Measurements from ENCODE around the gene DERL3.

Gene DERL3

DNA sequence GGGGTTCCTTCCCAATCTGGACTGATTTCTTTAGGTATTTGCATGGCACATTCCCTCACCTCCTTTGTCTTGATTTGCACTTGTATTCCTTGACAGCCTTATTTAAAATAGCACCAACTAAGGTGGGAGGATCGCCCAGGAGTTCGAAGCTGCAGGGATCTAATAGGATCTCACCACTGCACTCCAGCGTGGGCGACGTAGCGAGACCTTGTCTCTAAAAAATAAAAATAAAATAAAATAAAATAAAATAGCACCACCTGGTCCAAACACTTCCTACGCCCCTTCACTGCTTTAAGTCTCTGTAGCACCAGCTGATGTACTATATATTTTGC, 19.6 kb upstream of the DERL3 start:
- peak overlapping the region; percentile 84; the same call in 1 of the 2 replicates for H3K27ac ChIP-seq
- TF ChIP-seq, protein P1, sequence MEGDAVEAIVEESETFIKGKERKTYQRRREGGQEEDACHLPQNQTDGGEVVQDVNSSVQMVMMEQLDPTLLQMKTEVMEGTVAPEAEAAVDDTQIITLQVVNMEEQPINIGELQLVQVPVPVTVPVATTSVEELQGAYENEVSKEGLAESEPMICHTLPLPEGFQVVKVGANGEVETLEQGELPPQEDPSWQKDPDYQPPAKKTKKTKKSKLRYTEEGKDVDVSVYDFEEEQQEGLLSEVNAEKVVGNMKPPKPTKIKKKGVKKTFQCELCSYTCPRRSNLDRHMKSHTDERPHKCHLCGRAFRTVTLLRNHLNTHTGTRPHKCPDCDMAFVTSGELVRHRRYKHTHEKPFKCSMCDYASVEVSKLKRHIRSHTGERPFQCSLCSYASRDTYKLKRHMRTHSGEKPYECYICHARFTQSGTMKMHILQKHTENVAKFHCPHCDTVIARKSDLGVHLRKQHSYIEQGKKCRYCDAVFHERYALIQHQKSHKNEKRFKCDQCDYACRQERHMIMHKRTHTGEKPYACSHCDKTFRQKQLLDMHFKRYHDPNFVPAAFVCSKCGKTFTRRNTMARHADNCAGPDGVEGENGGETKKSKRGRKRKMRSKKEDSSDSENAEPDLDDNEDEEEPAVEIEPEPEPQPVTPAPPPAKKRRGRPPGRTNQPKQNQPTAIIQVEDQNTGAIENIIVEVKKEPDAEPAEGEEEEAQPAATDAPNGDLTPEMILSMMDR (conservative IDR thresholded peaks at IDR 0.05; ENCODE audit: low read depth, low read length) = no peak

DNA sequence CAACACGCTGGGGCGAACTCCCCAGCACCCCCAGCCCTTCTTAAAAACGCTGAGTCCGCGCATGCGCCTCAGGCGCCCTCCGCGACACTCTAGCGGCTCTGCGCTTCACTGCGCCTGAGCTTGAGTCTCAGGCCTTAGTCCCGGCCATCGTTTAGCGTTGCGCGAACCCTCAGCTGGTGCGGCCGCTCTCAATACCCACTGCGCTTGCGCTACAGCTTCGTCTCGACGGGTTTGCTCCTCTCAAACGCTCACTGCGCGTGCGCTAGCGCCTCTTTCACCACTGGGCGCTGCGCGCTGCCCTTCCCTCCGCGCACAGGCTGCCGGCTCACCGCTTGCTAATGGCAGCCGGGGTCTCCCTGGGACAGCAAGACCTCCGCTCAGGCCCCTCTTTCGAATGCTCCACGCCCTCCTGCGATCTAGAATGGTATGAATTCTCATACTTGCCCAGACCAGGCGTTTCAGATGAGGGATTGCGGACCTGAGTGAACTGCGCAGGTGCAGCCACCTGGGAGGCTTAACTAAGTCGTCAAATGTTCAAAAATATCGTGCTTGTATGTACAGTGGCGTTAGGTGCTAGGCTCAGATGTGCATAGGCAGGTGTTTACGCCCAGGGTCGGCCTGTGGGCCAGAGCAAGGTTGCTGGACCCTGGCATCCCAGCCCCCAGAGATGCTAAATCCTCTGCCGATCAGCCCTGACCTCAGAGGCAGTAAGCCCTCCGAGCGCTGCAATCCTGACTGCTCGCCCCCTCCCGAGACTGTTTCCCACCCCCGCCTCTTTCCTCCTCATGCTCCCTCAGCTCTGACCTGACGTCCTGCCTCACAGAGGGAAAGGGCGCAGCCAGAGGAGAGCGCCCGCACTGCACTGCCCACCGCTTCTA, 19.0 kb upstream of the DERL3 start, which contains the start of gene SLC2A11:
TSS of gene SLC2A11 (plus strand) at position 270 of the 878 bp plus-strand sequence. CDS start at position 395, 125 bp downstream.
- peak within 1 kb of the TSS; percentile 79 for H2AFZ ChIP-seq (ENCODE audit: low read depth)
- no peak within 1 kb of the TSS for H3K4me3 ChIP-seq (IDR thresholded peaks at IDR 0.05; ENCODE audit: insufficient read depth, low read depth, low read length)
- H3K27ac ChIP-seq = peak within 1 kb of the TSS; percentile 84
- H3K4me1 ChIP-seq (ENCODE audit: low read depth, poor library complexity, severe bottlenecking) = peaks cover 19% of the 10 kb centered on the region
- no peaks in the 10 kb centered on the region for H3K36me3 ChIP-seq (ENCODE audit: insufficient read depth)
- no peaks in the 10 kb centered on the region for H3K27me3 ChIP-seq (ENCODE audit: insufficient read depth, low read depth)
- peak within 1 kb of the TSS; percentile 69 for H3K9ac ChIP-seq
- H4K20me1 ChIP-seq (ENCODE audit: insufficient read depth) = no peaks in the 10 kb centered on the region
- peak within 1 kb of the TSS; percentile 91 for H3K4me2 ChIP-seq
- no peaks in the 10 kb centered on the region; the same call in 1 of the 2 replicates for H3K79me2 ChIP-seq (ENCODE audit: insufficient read depth, low read depth)
- TF ChIP-seq, protein P1 (conservative IDR thresholded peaks at IDR 0.05; ENCODE audit: low read depth, low read length) = 0 out of 2 replicates have a peak, but pooled peaks have one; percentile 14

More for the DNA sequence above, 19.6 kb upstream of the DERL3 start:
- Histone ChIP-seq H3K4me3 (IDR thresholded peaks at IDR 0.05; ENCODE audit: insufficient read depth, low read depth, low read length) (no peak overlapping the region), H4K20me1 (ENCODE audit: insufficient read depth) (no peaks in the 10 kb centered on the region), H3K27me3 (ENCODE audit: insufficient read depth, low read depth) (no peaks in the 10 kb centered on the region), H3K9ac (peak overlapping the region; percentile 55; the same call in 1 of the 2 replicates), H3K4me2 (peak overlapping the region; percentile 67), H3K36me3 (ENCODE audit: insufficient read depth) (no peaks in the 10 kb centered on the region), H3K4me1 (ENCODE audit: low read depth, poor library complexity, severe bottlenecking) (peaks cover 19% of the 10 kb centered on the region), H2AFZ (ENCODE audit: low read depth) (peak overlapping the region; percentile 79; the same call in 1 of the 2 replicates), H3K79me2 (ENCODE audit: insufficient read depth, low read depth) (no peaks in the 10 kb centered on the region; the same call in 1 of the 2 replicates)

DNA sequence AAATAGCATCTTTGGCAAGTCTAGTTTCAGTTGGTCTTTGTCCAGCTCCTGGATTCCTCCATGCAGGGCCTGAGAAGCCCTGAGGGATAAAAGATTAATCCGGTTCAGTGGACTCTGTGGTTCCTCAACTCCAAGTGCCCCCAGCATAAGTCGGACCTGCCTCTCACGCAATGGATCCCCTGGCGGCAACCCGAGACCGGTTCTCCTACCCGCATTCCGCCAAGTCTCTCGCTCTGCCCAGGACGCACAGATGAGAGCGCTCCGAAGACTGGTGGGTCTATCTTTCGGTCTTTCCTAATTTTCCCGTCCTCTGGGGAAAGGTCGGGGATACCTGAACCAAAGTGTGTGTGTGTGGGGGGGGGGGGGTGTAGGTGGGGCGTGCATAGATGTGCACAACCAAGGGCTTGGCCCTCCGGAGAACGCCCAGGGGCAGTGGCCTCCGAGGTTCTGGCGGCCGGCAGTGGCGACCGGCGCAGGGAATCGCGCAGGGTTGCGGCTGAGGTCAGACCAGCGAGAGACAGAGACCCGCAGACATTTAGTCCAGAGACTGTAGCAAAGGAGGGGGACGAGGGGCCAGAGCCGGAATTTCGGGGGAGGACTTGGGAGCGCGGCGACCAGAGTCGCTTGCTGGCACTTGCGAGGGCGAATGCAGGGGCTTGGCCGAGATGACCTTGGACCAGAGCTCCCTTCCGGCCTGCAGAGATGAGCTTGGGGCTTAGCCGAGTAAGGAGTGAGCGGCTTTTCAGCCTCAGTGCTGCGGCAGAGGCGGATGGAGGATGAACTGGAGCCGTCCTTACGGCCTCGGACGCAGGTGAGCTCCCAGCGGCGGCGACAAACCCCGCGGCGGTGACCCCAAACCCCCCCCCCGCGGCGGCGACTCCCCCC, 18.2 kb upstream of the DERL3 start:
- no peaks in the 10 kb centered on the region for H3K36me3 ChIP-seq (ENCODE audit: insufficient read depth)
- H3K9ac ChIP-seq = peak overlapping the region; percentile 69
- no peaks in the 10 kb centered on the region; the same call in 1 of the 2 replicates for H3K79me2 ChIP-seq (ENCODE audit: insufficient read depth, low read depth)
- TF ChIP-seq, protein P1 (conservative IDR thresholded peaks at IDR 0.05; ENCODE audit: low read depth, low read length) = no peak; the same call in 1 of the 2 replicates
- peak overlapping the region; percentile 84 for H3K27ac ChIP-seq
- peak overlapping the region; percentile 91 for H3K4me2 ChIP-seq
- no peaks in the 10 kb centered on the region for H3K27me3 ChIP-seq (ENCODE audit: insufficient read depth, low read depth)
- H4K20me1 ChIP-seq (ENCODE audit: insufficient read depth) = no peaks in the 10 kb centered on the region
- H3K4me1 ChIP-seq (ENCODE audit: low read depth, poor library complexity, severe bottlenecking) = peaks cover 19% of the 10 kb centered on the region
- H2AFZ ChIP-seq (ENCODE audit: low read depth) = peak overlapping the region; percentile 79
- no peak overlapping the region for H3K4me3 ChIP-seq (IDR thresholded peaks at IDR 0.05; ENCODE audit: insufficient read depth, low read depth, low read length)

DNA sequence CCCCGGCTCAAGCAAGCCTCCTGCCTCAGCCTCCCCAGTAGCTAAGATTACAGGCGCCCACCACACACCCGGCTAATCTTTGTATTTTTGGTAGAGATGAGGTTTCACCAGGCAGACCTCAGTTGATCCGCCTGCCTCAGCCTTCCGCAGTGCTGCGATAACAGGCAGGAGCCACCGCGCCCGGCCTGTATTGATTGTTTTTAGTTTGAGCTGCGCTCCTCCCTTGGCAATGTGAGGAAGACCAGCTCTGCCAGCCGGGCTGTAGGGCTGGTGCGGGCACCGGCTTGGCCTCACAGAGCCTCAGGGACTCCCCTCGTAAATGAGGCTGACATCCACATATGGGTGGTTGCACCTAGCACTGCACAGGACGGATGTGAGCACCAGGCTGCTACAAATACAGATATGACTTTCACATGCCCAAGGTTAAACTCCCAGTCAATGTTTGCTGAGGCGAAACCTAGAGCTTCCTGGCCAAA, 11.4 kb upstream of the DERL3 start:
- Histone ChIP-seq H3K27me3 (ENCODE audit: insufficient read depth, low read depth) (no peaks in the 10 kb centered on the region), H4K20me1 (ENCODE audit: insufficient read depth) (no peaks in the 10 kb centered on the region), H3K9ac (no peak overlapping the region), H3K4me1 (ENCODE audit: low read depth, poor library complexity, severe bottlenecking) (peaks cover 48% of the 10 kb centered on the region), H3K27ac (no peak overlapping the region), H3K4me2 (no peak overlapping the region), H3K36me3 (ENCODE audit: insufficient read depth) (no peaks in the 10 kb centered on the region), H3K79me2 (ENCODE audit: insufficient read depth, low read depth) (no peaks in the 10 kb centered on the region), H3K4me3 (IDR thresholded peaks at IDR 0.05; ENCODE audit: insufficient read depth, low read depth, low read length) (no peak overlapping the region), H2AFZ (ENCODE audit: low read depth) (no peak overlapping the region)
- TF ChIP-seq, protein P1 (conservative IDR thresholded peaks at IDR 0.05; ENCODE audit: low read depth, low read length) = no peak

Data from KMS-11 (cell line).